HG02870 (cell line): ENCODE data around the gene FBXL14.

ENCODE experiments used
- ATAC-seq: cut with Tn5 transposase; IDR thresholded peaks from one replicate; pipeline ENCODE4 v1.9.1; 2021; ENCODE audit warnings: mild to moderate bottlenecking, moderate library complexity; ENCODE audit not compliant: unreplicated experiment

Gene FBXL14

GRCh38 chr12:1594261-1595025 is at the start of gene FBXL14:
Gene FBXL14 (minus strand): TSS chr12:1594581. CDS start chr12:1594066, 515 bp downstream.
- peak; percentile 52 for ATAC-seq

- ATAC-seq = no peak
These were observed 49.6 kb upstream of the FBXL14 start for GRCh38 chr12:1643905-1644533.

- no peak for ATAC-seq
These were observed 48.7 kb upstream of the FBXL14 start for GRCh38 chr12:1643043-1643442.

- ATAC-seq = no peak
These were observed 48.1 kb upstream of the FBXL14 start for GRCh38 chr12:1642513-1642912.

- no peak for ATAC-seq
These were observed 46.2 kb upstream of the FBXL14 start for GRCh38 chr12:1640328-1641234.

- ATAC-seq = no peak
These were observed 45.2 kb upstream of the FBXL14 start for GRCh38 chr12:1639538-1639937.

- no peak for ATAC-seq
These were observed 43.8 kb upstream of the FBXL14 start for GRCh38 chr12:1638203-1638602.

GRCh38 chr12:1635301-1636095 is 41.1 kb upstream of the FBXL14 start:
- no peak for ATAC-seq

GRCh38 chr12:1634590-1635191 is 40.3 kb upstream of the FBXL14 start:
- ATAC-seq = no peak

- ATAC-seq = no peak
These were observed 39.8 kb upstream of the FBXL14 start for GRCh38 chr12:1634149-1634548.

- ATAC-seq = no peak
These were observed 39.1 kb upstream of the FBXL14 start for GRCh38 chr12:1633459-1633858.

GRCh38 chr12:1632702-1633101 is 38.3 kb upstream of the FBXL14 start:
- no peak for ATAC-seq

- ATAC-seq = no peak
These were observed 36.6 kb upstream of the FBXL14 start for GRCh38 chr12:1630827-1631591.

GRCh38 chr12:1630133-1630826 is 35.9 kb upstream of the FBXL14 start:
- no peak for ATAC-seq

- no peak for ATAC-seq
These were observed 35.2 kb upstream of the FBXL14 start for GRCh38 chr12:1629338-1630132.

GRCh38 chr12:1628666-1629337 is 34.4 kb upstream of the FBXL14 start, which contains the start of gene WNT5B:
Gene WNT5B (plus strand): TSS chr12:1629231. CDS start chr12:1631355, 2,124 bp downstream.
- no peak for ATAC-seq

- no peak for ATAC-seq
These were observed 28.0 kb upstream of the FBXL14 start for GRCh38 chr12:1622406-1622805.
